ENCODE data around the gene ZDHHC14.
A peak's percentile ranks its signal among the peaks of the same experiment; 100 is the strongest.

ZDHHC14 gene

GRCh38 chr6:157519255-157520116 is 138.5 kb downstream of the ZDHHC14 start:
- H4K5ac ChIP-seq (ENCODE audit: low read length), result no peak overlapping the region
- H3K4me2 ChIP-seq (ENCODE audit: low read length), result no peak overlapping the region
- no peaks in the 10 kb centered on the region for H3K36me3 ChIP-seq (ENCODE audit: control insufficient read depth, insufficient read depth, low read length)
- H3K27ac ChIP-seq (ENCODE audit: low read depth, low read length), result no peak overlapping the region
- H3K79me1 ChIP-seq (ENCODE audit: low read length), result no peaks in the 10 kb centered on the region
- WGBS (ENCODE audit: extremely low coverage, insufficient coverage, low lambda C conversion rate), result no CpG with 5 or more reads among the region's 15 CpGs
- H2BK120ac ChIP-seq (ENCODE audit: low read depth, low read length), result no peak overlapping the region
- no peak overlapping the region for H3K56ac ChIP-seq (ENCODE audit: low read length)
- no peak overlapping the region for H3K9ac ChIP-seq (ENCODE audit: low read length)
- H3K4me3 ChIP-seq (ENCODE audit: low read length), result no peak overlapping the region
- H3K4me1 ChIP-seq (ENCODE audit: control insufficient read depth, low read depth, low read length), result no peaks in the 10 kb centered on the region
- no peak overlapping the region for H3K18ac ChIP-seq (ENCODE audit: low read length)
- H2BK15ac ChIP-seq (replicated peaks; ENCODE audit: low read depth), result no peak overlapping the region
- no peaks in the 10 kb centered on the region for H3K27me3 ChIP-seq (ENCODE audit: insufficient read depth, low read length, poor library complexity)
- H3K23ac ChIP-seq (ENCODE audit: low read length), result no peak overlapping the region
- no peak overlapping the region for H2BK5ac ChIP-seq (ENCODE audit: low read length)
- DNase-seq, result no peak
- H2AK5ac ChIP-seq (ENCODE audit: low read length), result no peak overlapping the region
- H3K4ac ChIP-seq (ENCODE audit: low read depth, low read length), result no peak overlapping the region
- H4K8ac ChIP-seq (ENCODE audit: low read depth, low read length), result no peak overlapping the region
- H3K79me2 ChIP-seq (ENCODE audit: control insufficient read depth, insufficient read depth, low read length), result no peaks in the 10 kb centered on the region

- Histone ChIP-seq H3K23ac (ENCODE audit: low read length) (no peak overlapping the region), H4K8ac (ENCODE audit: low read depth, low read length) (no peak overlapping the region), H3K79me1 (ENCODE audit: low read length) (no peaks in the 10 kb centered on the region), H3K79me2 (ENCODE audit: control insufficient read depth, insufficient read depth, low read length) (no peaks in the 10 kb centered on the region), H3K27ac (ENCODE audit: low read depth, low read length) (no peak overlapping the region), H3K4ac (ENCODE audit: low read depth, low read length) (no peak overlapping the region), H3K4me3 (ENCODE audit: low read length) (no peak overlapping the region), H3K9ac (ENCODE audit: low read length) (no peak overlapping the region), H3K18ac (ENCODE audit: low read length) (no peak overlapping the region), H3K27me3 (ENCODE audit: insufficient read depth, low read length, poor library complexity) (no peaks in the 10 kb centered on the region), H3K4me2 (ENCODE audit: low read length) (no peak overlapping the region), H3K56ac (ENCODE audit: low read length) (no peak overlapping the region), H2AK5ac (ENCODE audit: low read length) (no peak overlapping the region), H2BK15ac (replicated peaks; ENCODE audit: low read depth) (no peak overlapping the region), H3K4me1 (ENCODE audit: control insufficient read depth, low read depth, low read length) (no peaks in the 10 kb centered on the region), H2BK5ac (ENCODE audit: low read length) (no peak overlapping the region), H4K5ac (ENCODE audit: low read length) (no peak overlapping the region), H3K36me3 (ENCODE audit: control insufficient read depth, insufficient read depth, low read length) (no peaks in the 10 kb centered on the region), H2BK120ac (ENCODE audit: low read depth, low read length) (no peak overlapping the region)
- WGBS (ENCODE audit: extremely low coverage, insufficient coverage, low lambda C conversion rate), result no CpG with 5 or more reads among the region's 2 CpGs
- DNase-seq, result no peak
Observed at GRCh38 chr6:157520117-157520406, 139.1 kb downstream of the ZDHHC14 start.

- H3K23ac ChIP-seq (ENCODE audit: low read length), result no peak overlapping the region
- no peak overlapping the region for H3K27ac ChIP-seq (ENCODE audit: low read depth, low read length)
- DNase-seq, result no peak
- no peaks in the 10 kb centered on the region for H3K36me3 ChIP-seq (ENCODE audit: control insufficient read depth, insufficient read depth, low read length)
- H3K79me2 ChIP-seq (ENCODE audit: control insufficient read depth, insufficient read depth, low read length), result no peaks in the 10 kb centered on the region
- H4K5ac ChIP-seq (ENCODE audit: low read length), result no peak overlapping the region
- no peak overlapping the region for H3K4ac ChIP-seq (ENCODE audit: low read depth, low read length)
- no peaks in the 10 kb centered on the region for H3K4me1 ChIP-seq (ENCODE audit: control insufficient read depth, low read depth, low read length)
- H2BK15ac ChIP-seq (replicated peaks; ENCODE audit: low read depth), result no peak overlapping the region
- H3K9ac ChIP-seq (ENCODE audit: low read length), result no peak overlapping the region
- no peaks in the 10 kb centered on the region for H3K79me1 ChIP-seq (ENCODE audit: low read length)
- H3K27me3 ChIP-seq (ENCODE audit: insufficient read depth, low read length, poor library complexity), result no peaks in the 10 kb centered on the region
- H2AK5ac ChIP-seq (ENCODE audit: low read length), result no peak overlapping the region
- H2BK120ac ChIP-seq (ENCODE audit: low read depth, low read length), result no peak overlapping the region
- H4K8ac ChIP-seq (ENCODE audit: low read depth, low read length), result no peak overlapping the region
- H3K4me2 ChIP-seq (ENCODE audit: low read length), result no peak overlapping the region
- H2BK5ac ChIP-seq (ENCODE audit: low read length), result no peak overlapping the region
- no CpG with 5 or more reads among the region's 6 CpGs for WGBS (ENCODE audit: extremely low coverage, insufficient coverage, low lambda C conversion rate)
- no peak overlapping the region for H3K4me3 ChIP-seq (ENCODE audit: low read length)
- no peak overlapping the region for H3K18ac ChIP-seq (ENCODE audit: low read length)
- peak overlapping the region; percentile 3 for H3K56ac ChIP-seq (ENCODE audit: low read length)
Observed at GRCh38 chr6:157520596-157521361, 139.8 kb downstream of the ZDHHC14 start.

- Histone ChIP-seq H2BK15ac (replicated peaks; ENCODE audit: low read depth) (no peak overlapping the region), H2BK5ac (ENCODE audit: low read length) (no peak overlapping the region), H2AK5ac (ENCODE audit: low read length) (no peak overlapping the region), H3K27me3 (ENCODE audit: insufficient read depth, low read length, poor library complexity) (no peaks in the 10 kb centered on the region), H3K9ac (ENCODE audit: low read length) (no peak overlapping the region), H3K4me3 (ENCODE audit: low read length) (no peak overlapping the region), H4K5ac (ENCODE audit: low read length) (no peak overlapping the region), H3K4me1 (ENCODE audit: control insufficient read depth, low read depth, low read length) (no peaks in the 10 kb centered on the region), H3K4ac (ENCODE audit: low read depth, low read length) (no peak overlapping the region), H3K23ac (ENCODE audit: low read length) (no peak overlapping the region), H3K4me2 (ENCODE audit: low read length) (no peak overlapping the region), H3K79me1 (ENCODE audit: low read length) (no peaks in the 10 kb centered on the region), H4K8ac (ENCODE audit: low read depth, low read length) (no peak overlapping the region), H3K79me2 (ENCODE audit: control insufficient read depth, insufficient read depth, low read length) (no peaks in the 10 kb centered on the region), H2BK120ac (ENCODE audit: low read depth, low read length) (no peak overlapping the region), H3K27ac (ENCODE audit: low read depth, low read length) (no peak overlapping the region), H3K56ac (ENCODE audit: low read length) (peak overlapping the region; percentile 3), H3K18ac (ENCODE audit: low read length) (no peak overlapping the region), H3K36me3 (ENCODE audit: control insufficient read depth, insufficient read depth, low read length) (no peaks in the 10 kb centered on the region)
- no peak for DNase-seq
- no CpG with 5 or more reads among the region's 10 CpGs for WGBS (ENCODE audit: extremely low coverage, insufficient coverage, low lambda C conversion rate)
Observed at GRCh38 chr6:157521362-157522335, 140.7 kb downstream of the ZDHHC14 start.

- no peaks in the 10 kb centered on the region for H3K79me1 ChIP-seq (ENCODE audit: low read length)
- no peak overlapping the region for H3K23ac ChIP-seq (ENCODE audit: low read length)
- no peaks in the 10 kb centered on the region for H3K79me2 ChIP-seq (ENCODE audit: control insufficient read depth, insufficient read depth, low read length)
- H3K4me3 ChIP-seq (ENCODE audit: low read length), result no peak overlapping the region
- H2BK120ac ChIP-seq (ENCODE audit: low read depth, low read length), result no peak overlapping the region
- no peak overlapping the region for H4K5ac ChIP-seq (ENCODE audit: low read length)
- no peak overlapping the region for H2BK5ac ChIP-seq (ENCODE audit: low read length)
- DNase-seq, result no peak
- H3K18ac ChIP-seq (ENCODE audit: low read length), result no peak overlapping the region
- H3K27me3 ChIP-seq (ENCODE audit: insufficient read depth, low read length, poor library complexity), result no peaks in the 10 kb centered on the region
- no CpG with 5 or more reads among the region's 1 CpG for WGBS (ENCODE audit: extremely low coverage, insufficient coverage, low lambda C conversion rate)
- H3K36me3 ChIP-seq (ENCODE audit: control insufficient read depth, insufficient read depth, low read length), result no peaks in the 10 kb centered on the region
- no peak overlapping the region for H3K27ac ChIP-seq (ENCODE audit: low read depth, low read length)
- H2AK5ac ChIP-seq (ENCODE audit: low read length), result no peak overlapping the region
- no peak overlapping the region for H2BK15ac ChIP-seq (replicated peaks; ENCODE audit: low read depth)
- H3K4ac ChIP-seq (ENCODE audit: low read depth, low read length), result no peak overlapping the region
- no peak overlapping the region for H4K8ac ChIP-seq (ENCODE audit: low read depth, low read length)
- no peak overlapping the region for H3K56ac ChIP-seq (ENCODE audit: low read length)
- no peak overlapping the region for H3K4me2 ChIP-seq (ENCODE audit: low read length)
- H3K4me1 ChIP-seq (ENCODE audit: control insufficient read depth, low read depth, low read length), result no peaks in the 10 kb centered on the region
- no peak overlapping the region for H3K9ac ChIP-seq (ENCODE audit: low read length)
Observed at GRCh38 chr6:157522472-157522871, 141.5 kb downstream of the ZDHHC14 start.

Data from mesendoderm (in vitro differentiated cells).